Measurements from ENCODE around the gene RAB6B.

Gene RAB6B

DNA sequence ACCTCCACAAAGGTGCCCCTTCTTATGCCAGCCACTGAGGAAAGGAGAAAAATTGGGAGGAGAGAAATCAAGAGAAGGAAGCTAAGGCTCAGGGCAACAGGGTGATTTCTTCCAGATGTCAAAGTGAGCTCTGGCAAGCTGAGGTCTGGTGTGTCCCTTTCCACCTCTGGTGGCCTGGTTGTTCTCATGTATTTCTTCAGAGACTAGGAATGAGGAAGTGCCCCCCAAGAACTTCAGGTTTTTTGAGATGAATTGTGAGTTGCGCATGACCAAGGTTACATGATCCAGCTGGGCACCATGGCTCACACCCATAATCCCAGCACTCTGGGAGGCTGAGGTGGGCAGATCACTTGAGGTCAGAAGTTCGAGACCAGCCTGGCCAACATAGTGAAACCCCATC lies 5.6 kb downstream of the RAB6B start:
- Mint-ChIP-seq H3K9me3 (no peaks in the 10 kb centered on the region), H3K27ac (no peak overlapping the region), H3K4me3 (no peak overlapping the region), H3K4me1 (no peaks in the 10 kb centered on the region), H3K36me3 (ENCODE audit: low read depth) (no peaks in the 10 kb centered on the region), H3K27me3 (ENCODE audit: low read depth, poor library complexity) (peaks cover 63% of the 10 kb centered on the region)
- DNase-seq: no peak
- TF ChIP-seq, protein P1, sequence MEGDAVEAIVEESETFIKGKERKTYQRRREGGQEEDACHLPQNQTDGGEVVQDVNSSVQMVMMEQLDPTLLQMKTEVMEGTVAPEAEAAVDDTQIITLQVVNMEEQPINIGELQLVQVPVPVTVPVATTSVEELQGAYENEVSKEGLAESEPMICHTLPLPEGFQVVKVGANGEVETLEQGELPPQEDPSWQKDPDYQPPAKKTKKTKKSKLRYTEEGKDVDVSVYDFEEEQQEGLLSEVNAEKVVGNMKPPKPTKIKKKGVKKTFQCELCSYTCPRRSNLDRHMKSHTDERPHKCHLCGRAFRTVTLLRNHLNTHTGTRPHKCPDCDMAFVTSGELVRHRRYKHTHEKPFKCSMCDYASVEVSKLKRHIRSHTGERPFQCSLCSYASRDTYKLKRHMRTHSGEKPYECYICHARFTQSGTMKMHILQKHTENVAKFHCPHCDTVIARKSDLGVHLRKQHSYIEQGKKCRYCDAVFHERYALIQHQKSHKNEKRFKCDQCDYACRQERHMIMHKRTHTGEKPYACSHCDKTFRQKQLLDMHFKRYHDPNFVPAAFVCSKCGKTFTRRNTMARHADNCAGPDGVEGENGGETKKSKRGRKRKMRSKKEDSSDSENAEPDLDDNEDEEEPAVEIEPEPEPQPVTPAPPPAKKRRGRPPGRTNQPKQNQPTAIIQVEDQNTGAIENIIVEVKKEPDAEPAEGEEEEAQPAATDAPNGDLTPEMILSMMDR (IDR thresholded peaks at IDR 0.05): no peak

DNA sequence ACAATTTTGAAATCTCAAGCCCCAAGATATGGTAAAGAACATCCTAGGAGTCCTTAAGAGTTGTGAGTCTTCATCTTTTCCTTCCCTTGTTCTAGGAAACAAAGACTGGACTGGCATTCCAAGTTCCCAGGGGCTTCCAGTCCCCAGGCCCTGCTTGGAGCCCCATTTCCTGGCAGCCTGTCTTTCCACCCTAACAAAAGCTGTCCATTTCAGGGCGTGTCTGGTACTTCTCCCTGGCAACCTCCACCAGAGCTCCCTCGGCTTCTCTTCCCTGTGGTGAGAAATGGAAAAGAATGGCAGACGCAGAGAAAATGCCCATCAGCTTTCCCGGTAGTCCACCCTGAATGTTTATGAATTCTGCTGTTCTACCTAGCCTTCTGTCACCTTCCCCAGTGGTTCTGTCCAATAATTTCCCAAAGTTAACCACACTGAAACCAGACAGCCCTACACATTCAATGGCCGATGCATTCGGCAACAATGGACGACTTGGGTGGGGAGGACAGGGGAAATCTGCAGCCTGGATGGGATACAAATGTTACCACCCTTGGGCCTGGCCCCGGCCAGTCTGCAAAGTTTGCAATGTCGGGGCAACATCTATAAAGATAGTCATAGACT lies 6.8 kb downstream of the RAB6B start:
- Mint-ChIP-seq H3K4me3 (no peak overlapping the region), H3K4me1 (no peaks in the 10 kb centered on the region), H3K27me3 (ENCODE audit: low read depth, poor library complexity) (peaks cover 55% of the 10 kb centered on the region), H3K36me3 (ENCODE audit: low read depth) (no peaks in the 10 kb centered on the region), H3K9me3 (no peaks in the 10 kb centered on the region), H3K27ac (no peak overlapping the region)
- TF ChIP-seq, protein P1 (IDR thresholded peaks at IDR 0.05): no peak
- DNase-seq: no peak

DNA sequence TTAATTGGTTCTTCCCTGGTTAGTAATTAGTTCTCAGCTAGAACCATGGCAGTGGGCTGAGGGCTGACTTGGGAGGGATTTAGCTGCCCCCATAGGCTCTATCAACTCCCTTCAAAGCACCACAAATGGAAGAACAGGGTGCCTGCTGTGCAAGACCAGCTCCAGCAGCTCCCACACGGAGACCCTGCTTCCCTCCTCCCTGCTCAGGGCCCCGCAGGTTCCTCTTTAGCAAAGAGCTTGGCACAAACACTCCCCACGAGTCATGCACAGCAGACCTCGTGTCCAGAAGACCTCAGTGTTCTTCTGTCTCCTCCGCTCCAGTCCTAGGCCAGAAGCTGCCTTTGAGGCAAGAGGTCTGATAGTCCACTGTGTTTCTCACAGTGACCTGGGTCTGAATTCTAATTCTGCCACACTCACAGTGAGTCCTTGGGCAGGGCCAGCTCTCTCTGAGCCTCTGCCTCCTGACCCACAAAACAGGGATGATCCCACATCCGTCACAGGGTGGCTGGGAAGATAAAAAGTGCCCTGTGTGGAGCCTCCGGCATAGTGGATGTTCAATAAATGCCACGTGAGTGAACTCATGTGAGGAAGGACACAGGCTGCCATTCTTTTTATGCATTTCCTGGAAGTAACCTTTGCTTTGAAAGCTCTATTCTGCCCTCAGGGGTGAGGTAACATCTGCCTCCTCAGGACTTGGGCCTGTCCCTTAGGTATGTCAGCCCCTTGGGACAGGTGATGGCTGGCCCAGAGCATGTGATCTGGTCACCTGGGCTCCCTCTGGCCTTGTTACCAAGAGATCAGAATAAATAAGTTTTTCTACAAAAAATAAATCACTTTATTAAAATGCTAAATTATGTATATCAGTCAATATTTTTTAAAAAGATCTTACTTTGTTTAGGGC lies 7.6 kb downstream of the RAB6B start:
- H3K27ac Mint-ChIP-seq: no peak overlapping the region
- no peak overlapping the region for H3K4me3 Mint-ChIP-seq
- no peaks in the 10 kb centered on the region for H3K4me1 Mint-ChIP-seq
- H3K36me3 Mint-ChIP-seq (ENCODE audit: low read depth): no peaks in the 10 kb centered on the region
- TF ChIP-seq, protein P1 (IDR thresholded peaks at IDR 0.05): no peak
- peaks cover 48% of the 10 kb centered on the region for H3K27me3 Mint-ChIP-seq (ENCODE audit: low read depth, poor library complexity)
- DNase-seq: no peak
- no peaks in the 10 kb centered on the region for H3K9me3 Mint-ChIP-seq

DNA sequence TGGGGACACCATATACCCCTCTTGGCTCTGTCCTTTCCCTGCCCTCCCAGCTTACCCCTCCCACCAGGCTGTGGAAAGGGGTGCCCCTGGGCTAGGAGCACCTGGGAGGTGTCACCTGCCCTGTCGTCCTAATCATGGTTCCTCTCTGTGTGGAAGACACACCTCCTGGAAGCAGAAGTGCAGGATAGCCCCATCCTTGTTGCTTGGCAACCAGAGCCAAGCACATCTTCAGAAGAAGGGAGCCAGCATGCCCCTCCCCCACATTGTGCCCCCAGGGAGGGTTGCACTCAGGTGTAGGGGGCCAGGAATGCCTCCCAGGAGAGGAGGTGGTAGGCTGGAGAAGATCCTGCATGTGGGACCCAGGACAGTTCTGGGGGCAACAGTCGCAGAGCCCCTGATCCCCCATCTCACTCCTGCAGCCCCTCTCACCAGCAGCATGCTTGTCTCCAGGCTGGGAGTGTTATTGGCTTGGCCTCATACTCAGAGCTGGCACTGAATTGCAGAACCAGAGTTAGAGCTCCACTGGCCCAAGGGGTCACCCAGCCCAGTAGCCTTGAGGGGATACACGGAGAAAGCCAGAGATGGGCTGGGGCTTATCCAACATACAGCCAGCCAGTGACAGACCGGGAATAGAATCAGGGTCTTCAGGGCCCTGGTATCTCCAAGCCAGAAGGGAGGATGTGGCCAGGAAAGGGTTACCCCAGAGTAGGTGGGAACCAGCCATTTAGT lies 8.4 kb downstream of the RAB6B start:
- Mint-ChIP-seq H3K4me1 (no peaks in the 10 kb centered on the region), H3K27me3 (ENCODE audit: low read depth, poor library complexity) (peaks cover 39% of the 10 kb centered on the region), H3K27ac (no peak overlapping the region), H3K9me3 (peaks cover 3% of the 10 kb centered on the region), H3K4me3 (no peak overlapping the region), H3K36me3 (ENCODE audit: low read depth) (no peaks in the 10 kb centered on the region)
- DNase-seq: no peak
- TF ChIP-seq, protein P1 (IDR thresholded peaks at IDR 0.05): no peak

DNA sequence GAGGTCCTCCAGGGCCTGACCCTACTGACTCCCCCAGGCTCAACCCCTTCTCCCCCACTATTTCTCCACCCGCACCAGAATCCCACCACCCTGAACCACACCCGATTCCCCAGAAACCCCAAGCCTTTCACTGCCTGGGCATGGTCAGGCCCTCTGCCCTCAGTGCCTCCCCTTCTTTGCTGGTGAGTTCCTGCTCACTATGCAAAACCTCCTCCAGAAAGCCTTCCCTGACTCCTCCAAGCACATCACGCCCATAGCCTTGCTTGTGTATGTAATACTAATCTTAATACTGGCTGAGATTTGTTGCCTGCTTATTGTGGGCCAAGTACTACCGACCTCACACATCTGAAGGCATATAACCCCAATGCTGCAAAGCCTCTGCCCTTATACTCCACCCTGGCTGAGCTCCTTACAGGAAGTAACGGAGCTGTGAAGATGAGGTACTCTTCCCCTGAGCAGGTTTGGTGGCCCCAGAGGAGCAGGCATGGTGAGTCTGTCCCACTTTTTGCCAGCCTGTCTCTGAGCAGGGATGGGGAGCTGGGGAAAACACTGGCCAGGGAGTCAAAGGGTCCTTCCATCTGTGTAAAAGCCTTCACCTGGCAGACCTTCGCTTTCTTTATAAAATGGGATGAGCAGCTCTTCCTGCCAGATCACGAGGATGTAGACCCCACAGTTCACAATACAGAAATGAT lies 9.5 kb downstream of the RAB6B start:
- H3K36me3 Mint-ChIP-seq (ENCODE audit: low read depth): no peaks in the 10 kb centered on the region
- peaks cover 31% of the 10 kb centered on the region for H3K27me3 Mint-ChIP-seq (ENCODE audit: low read depth, poor library complexity)
- no peak overlapping the region for H3K27ac Mint-ChIP-seq
- peaks cover 9% of the 10 kb centered on the region for H3K9me3 Mint-ChIP-seq
- TF ChIP-seq, protein P1 (IDR thresholded peaks at IDR 0.05): no peak
- no peaks in the 10 kb centered on the region for H3K4me1 Mint-ChIP-seq
- H3K4me3 Mint-ChIP-seq: no peak overlapping the region
- DNase-seq: no peak

All from nephron progenitor cell (in vitro differentiated cells).